Kidney (tissue), 14 donors: ENCODE data around the gene LRBA. TPM values are rescaled to one million over a fixed set of nuclear protein-coding genes. Genes with fewer than 3 reads are reported as not detected.
A peak's percentile ranks its signal among the peaks of the same experiment; 100 is the strongest.
"Not testable (repeated sequence)": the region's sequence is repeated elsewhere in the genome, so short reads cannot be mapped to it uniquely, and the experiment has no call there.

Experiments used
- DNase-seq, 5 donors: peaks; one replicate each; pipeline ENCODE4 v3.0.0-alpha.2; 2013 to 2020
- FAIRE-seq: peaks from 2 replicates; lab custom pipeline; 2012; peaks lifted over from hg19 to GRCh38; lab: Jason Lieb, UNC
- H3K27ac ChIP-seq, 2 donors: one replicate each; pipeline ENCODE4 v1.7.0; 2013; ENCODE audit warnings: low read depth in 2 of 2, low read length in 2 of 2, inconsistent platforms in 1 of 2
- H3K27me3 ChIP-seq: one replicate; pipeline ENCODE4 v1.7.1; 2013; ENCODE audit warnings: low read length, inconsistent platforms; ENCODE audit not compliant: control insufficient read depth, insufficient read depth
- H3K36me3 ChIP-seq, 3 donors: one replicate each; pipeline versions ENCODE4 v1.7.0 to v1.7.1; 2013; ENCODE audit warnings: low read length in 3 of 3, control low read depth in 1 of 3, inconsistent platforms in 1 of 3; ENCODE audit not compliant: insufficient read depth in 3 of 3, control insufficient read depth in 2 of 3
- H3K4me1 ChIP-seq, 3 donors: one replicate each; pipeline versions ENCODE4 v1.7.0 to v1.7.1; 2013; ENCODE audit warnings: low read length in 3 of 3, inconsistent platforms in 1 of 3, low read depth in 1 of 3; ENCODE audit not compliant: control insufficient read depth in 2 of 3, insufficient read depth in 2 of 3
- H3K4me3 ChIP-seq, 3 donors: one replicate each; pipeline versions ENCODE4 v1.7.0 to v1.8.1; 2013; ENCODE audit warnings: low read length in 3 of 3, control low read depth in 1 of 3, inconsistent platforms in 1 of 3
- H3K9ac ChIP-seq, 3 donors: one replicate each; pipeline versions ENCODE4 v1.7.0 to v1.7.1; 2013; ENCODE audit warnings: low read length in 3 of 3, control low read depth in 1 of 3, inconsistent platforms in 1 of 3
- H3K9me3 ChIP-seq, 3 donors: one replicate each; pipeline versions ENCODE4 v1.7.0 to v1.7.1; 2013; ENCODE audit warnings: low read length in 3 of 3, control low read depth in 1 of 3, inconsistent platforms in 1 of 3; ENCODE audit not compliant: control insufficient read depth in 2 of 3, insufficient read depth in 1 of 3
- intact Hi-C: fragments of 100-400 bp; cut with DNase I; formaldehyde crosslinking; loops from one replicate; pipeline ENCODE4 v1.11.1; 2022
- polyA plus RNA-seq: library from polyadenylated mRNA; stranded (reverse); fragments of 350-450 nt; fragmentation: Illumina TruSeq; extraction: RNeasy Lipid Tissue Mini Kit (QIAGEN cat#74804); gene quantifications from one replicate; pipeline ENCODE4 v1.2.3, GENCODE V29; 2014; ENCODE audit warnings: low read depth, low replicate concordance; ENCODE audit not compliant: insufficient read depth
- total RNA-seq: library from RNA; stranded (reverse); fragmentation: NEBNext Ultra II Directional; extraction: Animal tissue kit (Norgen Biotek cat#: 25700); gene quantifications from one replicate; pipeline ENCODE4 v1.2.1, GENCODE V29; 2021
- TF ChIP-seq, protein P1 (sequence below): IDR thresholded peaks from 3 replicates; pipeline ENCODE4 v1.5.1; 2012; ENCODE audit warnings: mild to moderate bottlenecking, moderate library complexity, borderline replicate concordance; ENCODE audit not compliant: insufficient read depth; ENCODE audit errors: extremely low read depth
- donor health status: control.
- donor health status: control.
- donor health status: control.
- donor health status: control.
- donor health status: control.
- donor health status: DM: yes; HTN: yes; CAD: no.
- donor health status: Normal renal cell carcinoma (clear cell type).

Gene LRBA
- total and polyA plus RNA-seq, 2 donors from 2014 or later = 20.3 to 76.7 TPM

DNA sequence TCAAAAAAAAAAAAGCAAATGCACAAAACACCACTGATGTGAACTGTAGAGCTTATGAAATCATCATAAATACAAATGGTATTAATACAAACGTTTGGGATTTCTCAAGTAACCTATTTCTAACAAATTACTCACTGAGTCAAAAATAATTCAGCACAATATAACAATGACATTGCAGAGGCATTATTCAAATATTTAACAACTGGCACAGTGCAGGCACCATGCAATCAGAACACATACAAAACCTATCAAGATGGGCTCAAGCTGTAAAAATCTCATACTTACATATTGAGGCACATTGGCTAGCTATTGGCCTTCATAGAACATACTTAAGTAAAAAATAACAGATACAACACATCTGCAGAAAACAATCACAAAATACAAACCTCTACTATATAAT lies 81.1 kb downstream of the LRBA start:
- Histone ChIP-seq H3K27ac (no peak overlapping the region), H3K4me3 (no peak overlapping the region), H3K4me1 (no peaks in the 10 kb centered on the region), H3K36me3 (no peaks in the 10 kb centered on the region), H3K9ac (no peak overlapping the region), H3K27me3 (no peaks in the 10 kb centered on the region), H3K9me3 (peaks cover 0 to 3% (median 0%) of the 10 kb centered on the region in 3 donors)
- FAIRE-seq (no peak), DNase-seq (no peak)
- TF ChIP-seq, protein P1, sequence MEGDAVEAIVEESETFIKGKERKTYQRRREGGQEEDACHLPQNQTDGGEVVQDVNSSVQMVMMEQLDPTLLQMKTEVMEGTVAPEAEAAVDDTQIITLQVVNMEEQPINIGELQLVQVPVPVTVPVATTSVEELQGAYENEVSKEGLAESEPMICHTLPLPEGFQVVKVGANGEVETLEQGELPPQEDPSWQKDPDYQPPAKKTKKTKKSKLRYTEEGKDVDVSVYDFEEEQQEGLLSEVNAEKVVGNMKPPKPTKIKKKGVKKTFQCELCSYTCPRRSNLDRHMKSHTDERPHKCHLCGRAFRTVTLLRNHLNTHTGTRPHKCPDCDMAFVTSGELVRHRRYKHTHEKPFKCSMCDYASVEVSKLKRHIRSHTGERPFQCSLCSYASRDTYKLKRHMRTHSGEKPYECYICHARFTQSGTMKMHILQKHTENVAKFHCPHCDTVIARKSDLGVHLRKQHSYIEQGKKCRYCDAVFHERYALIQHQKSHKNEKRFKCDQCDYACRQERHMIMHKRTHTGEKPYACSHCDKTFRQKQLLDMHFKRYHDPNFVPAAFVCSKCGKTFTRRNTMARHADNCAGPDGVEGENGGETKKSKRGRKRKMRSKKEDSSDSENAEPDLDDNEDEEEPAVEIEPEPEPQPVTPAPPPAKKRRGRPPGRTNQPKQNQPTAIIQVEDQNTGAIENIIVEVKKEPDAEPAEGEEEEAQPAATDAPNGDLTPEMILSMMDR = no peak
- intact Hi-C loops = no loop called here

DNA sequence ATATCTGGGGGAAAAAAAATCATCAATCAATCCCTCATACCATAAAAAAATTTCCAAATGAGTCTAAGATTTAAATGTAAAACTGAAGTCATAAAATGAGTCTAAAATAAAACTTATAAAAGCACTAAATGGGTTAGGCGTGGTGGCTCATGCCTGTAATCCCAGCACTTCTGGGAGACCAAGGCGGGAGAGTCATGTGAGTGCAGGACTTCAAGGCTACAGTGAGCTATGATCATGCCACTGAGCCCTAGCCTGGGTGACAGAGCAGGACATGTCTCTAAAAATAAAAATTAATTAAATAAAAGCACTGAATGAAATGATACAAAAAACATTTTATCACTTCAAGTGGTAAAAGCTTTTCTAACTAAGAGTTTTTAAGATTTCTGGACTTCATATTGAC lies 83.3 kb downstream of the LRBA start:
- Histone ChIP-seq H3K9me3 (peaks cover 0 to 3% (median 0%) of the 10 kb centered on the region in 3 donors), H3K4me1 (no peaks in the 10 kb centered on the region), H3K36me3 (no peaks in the 10 kb centered on the region), H3K27me3 (no peaks in the 10 kb centered on the region), H3K9ac (no peak overlapping the region), H3K27ac (no peak overlapping the region), H3K4me3 (no peak overlapping the region)
- TF ChIP-seq, protein P1 = no peak
- intact Hi-C loops = no loop called here
- FAIRE-seq (no peak), DNase-seq (no peak)

DNA sequence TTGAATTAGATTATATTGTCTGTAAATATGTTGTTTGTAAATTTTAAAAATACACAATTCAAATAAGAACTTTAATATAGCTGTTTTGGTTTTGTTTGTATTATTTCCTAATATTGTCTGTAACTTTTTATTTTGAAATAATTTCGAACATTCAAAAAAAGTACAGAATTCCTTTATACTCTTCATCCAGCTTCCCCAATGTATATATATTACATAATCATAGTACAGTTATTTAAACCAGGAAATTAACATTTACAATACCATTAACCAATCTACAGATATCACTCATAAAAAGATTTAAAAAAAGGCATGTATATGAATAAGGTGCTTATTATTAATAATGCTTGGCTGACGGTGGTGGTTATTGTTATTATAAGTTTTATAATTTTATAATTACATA lies 84.1 kb downstream of the LRBA start:
- no peaks in the 10 kb centered on the region for H3K36me3 ChIP-seq
- peaks cover 0 to 3% (median 0%) of the 10 kb centered on the region in 3 donors for H3K9me3 ChIP-seq
- DNase-seq (no peak), FAIRE-seq (peak; percentile 57)
- no peak overlapping the region for H3K4me3 ChIP-seq
- H3K27ac ChIP-seq = no peak overlapping the region
- H3K27me3 ChIP-seq = no peaks in the 10 kb centered on the region
- TF ChIP-seq, protein P1 = no peak
- no peak overlapping the region for H3K9ac ChIP-seq
- H3K4me1 ChIP-seq = no peaks in the 10 kb centered on the region
- intact Hi-C loops = no loop called here

DNA sequence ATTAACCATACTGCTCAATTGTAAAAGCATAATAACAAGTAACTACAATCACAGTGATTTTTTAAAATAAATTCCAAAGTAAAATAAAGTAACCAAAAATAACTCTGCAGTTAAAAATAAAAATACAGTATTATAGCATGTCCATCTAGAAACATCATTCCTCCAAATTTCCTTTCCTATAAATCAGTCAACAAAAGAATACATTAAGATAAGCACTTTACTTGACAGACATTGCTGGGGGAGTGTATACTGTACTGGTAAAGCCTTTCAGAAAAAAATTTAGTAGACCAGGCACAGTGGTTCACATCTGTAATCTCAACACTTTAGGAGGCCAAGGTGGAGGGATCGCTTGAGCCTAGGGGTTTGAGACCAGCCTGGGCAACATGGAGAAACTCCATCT lies 91.1 kb downstream of the LRBA start:
- Histone ChIP-seq H3K4me1 (no peaks in the 10 kb centered on the region), H3K4me3 (no peak overlapping the region), H3K9ac (no peak overlapping the region), H3K27me3 (no peaks in the 10 kb centered on the region), H3K27ac (no peak overlapping the region), H3K9me3 (no peaks in the 10 kb centered on the region), H3K36me3 (no peaks in the 10 kb centered on the region)
- FAIRE-seq (no peak), DNase-seq (no peak)
- intact Hi-C loops = no loop called here
- TF ChIP-seq, protein P1 = no peak

DNA sequence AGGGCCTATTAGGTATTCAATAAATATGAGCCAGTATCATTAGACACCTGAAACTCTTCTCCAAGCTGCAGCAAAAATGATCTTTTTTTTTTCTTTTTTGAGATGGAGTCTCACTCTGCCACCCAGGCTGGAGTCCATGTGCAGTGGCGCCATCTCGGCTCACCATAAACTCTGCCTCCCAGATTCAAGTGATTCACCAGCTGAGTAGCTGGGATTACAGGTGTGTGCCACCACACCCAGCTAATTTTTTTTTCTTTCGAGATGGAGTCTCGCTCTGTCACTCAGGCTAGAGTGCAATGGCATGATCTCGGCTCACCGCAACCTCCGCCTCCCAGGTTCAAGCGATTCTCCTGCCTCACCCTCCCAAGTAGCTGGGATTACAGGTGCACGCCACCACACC lies 93.6 kb downstream of the LRBA start:
- intact Hi-C loops, FAIRE-seq, H3K27ac ChIP-seq, H3K9me3 ChIP-seq, H3K4me1 ChIP-seq, H3K36me3 ChIP-seq, H3K9ac ChIP-seq, H3K4me3 ChIP-seq, DNase-seq, H3K27me3 ChIP-seq: not testable (repeated sequence)

DNA sequence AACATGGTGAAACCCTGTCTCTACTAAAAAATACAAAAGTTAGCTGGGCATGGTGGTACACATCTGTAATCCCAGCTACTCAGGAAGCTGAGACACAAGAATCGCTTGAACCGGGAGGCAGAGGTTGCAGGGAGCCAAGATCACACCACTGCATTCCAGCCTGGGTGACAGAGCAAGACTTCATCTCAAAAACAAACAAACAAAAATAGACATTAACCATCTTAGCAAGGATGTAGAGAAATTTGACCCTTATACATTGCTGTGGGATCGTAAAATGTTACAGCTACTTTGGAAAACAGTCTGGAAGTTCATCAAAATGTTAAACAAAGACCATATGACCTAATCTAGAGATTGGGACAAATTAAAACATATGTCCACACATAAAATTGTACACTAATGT lies 96.5 kb downstream of the LRBA start:
- H3K27ac ChIP-seq, H3K4me1 ChIP-seq, intact Hi-C loops, DNase-seq, H3K9ac ChIP-seq, H3K27me3 ChIP-seq, H3K9me3 ChIP-seq, FAIRE-seq, H3K4me3 ChIP-seq: not testable (repeated sequence)
- peaks cover under 1 to 23% (median 7%) of the 10 kb centered on the region in 3 donors for H3K36me3 ChIP-seq
